ENCODE results near the gene EPN1.

Gene EPN1

GRCh38 chr19:55679343-55680257 is 4.6 kb downstream of the EPN1 start:
- DNase-seq (ENCODE audit: low read depth in 2 of 2) = no peak

GRCh38 chr19:55680339-55681130 is 5.5 kb downstream of the EPN1 start:
- no peak for DNase-seq (ENCODE audit: low read depth in 2 of 2)

GRCh38 chr19:55681131-55682092 is 6.4 kb downstream of the EPN1 start:
- no peak for DNase-seq (ENCODE audit: low read depth in 2 of 2)

- no peak for DNase-seq (ENCODE audit: low read depth in 2 of 2)
Observed at GRCh38 chr19:55683449-55684261, 8.6 kb downstream of the EPN1 start.

GRCh38 chr19:55684946-55685681 is 10.1 kb downstream of the EPN1 start:
- DNase-seq (ENCODE audit: low read depth in 2 of 2) = no peak

- no peak for DNase-seq (ENCODE audit: low read depth in 2 of 2)
Observed at GRCh38 chr19:55685776-55686175, 10.8 kb downstream of the EPN1 start.

GRCh38 chr19:55686311-55687050 is 11.5 kb downstream of the EPN1 start:
- no peak for DNase-seq (ENCODE audit: low read depth in 2 of 2)

- no peak for DNase-seq (ENCODE audit: low read depth in 2 of 2)
Observed at GRCh38 chr19:55687281-55688201, 12.5 kb downstream of the EPN1 start.

- DNase-seq (ENCODE audit: low read depth in 2 of 2) = no peak
Observed at GRCh38 chr19:55688422-55689218, 13.6 kb downstream of the EPN1 start.

GRCh38 chr19:55689411-55690108 is 14.5 kb downstream of the EPN1 start:
- no peak for DNase-seq (ENCODE audit: low read depth in 2 of 2)

GRCh38 chr19:55690109-55690768 is 15.2 kb downstream of the EPN1 start:
- no peak for DNase-seq (ENCODE audit: low read depth in 2 of 2)

GRCh38 chr19:55690769-55691545 is 15.9 kb downstream of the EPN1 start:
- no peak for DNase-seq (ENCODE audit: low read depth in 2 of 2)

- DNase-seq (ENCODE audit: low read depth in 2 of 2) = no peak
Observed at GRCh38 chr19:55691561-55692481, 16.8 kb downstream of the EPN1 start.

- DNase-seq (ENCODE audit: low read depth in 2 of 2) = no peak
Observed at GRCh38 chr19:55692681-55693081, 17.7 kb downstream of the EPN1 start.

All from stimulated activated CD4-positive, alpha-beta T cell treated with anti-CD3 and anti-CD28 coated beads, Interleukin-4, amount 100 ng/mL, for 48 hours (primary cell).